Naive thymus-derived CD8-positive, alpha-beta T cell (primary cell): Measurements from ENCODE around the gene SYT14. TPM values are rescaled to one million over a fixed set of nuclear protein-coding genes. Genes with fewer than 3 reads are reported as not detected.
"Not testable (repeated sequence)": the region's sequence is repeated elsewhere in the genome, so short reads cannot be mapped to it uniquely, and the experiment has no call there.

Experiments used
- ATAC-seq, 2 donors: fragments of 150-1000 bp; cut with Tn5 transposase in 1 of 2; sonication (Bioruptor Pico), chemical (Tn5 transposase) in 1 of 2; 1 replicate in 1 of 2; 2 replicates in 1 of 2; pipeline ENCODE4 v1.10.0; 2021; ENCODE audit warnings: mild to moderate bottlenecking in 2 of 2, moderate library complexity in 2 of 2
- POLR2A ChIA-PET: fragments of 350-600 bp; sonication (Branson Sonifier 250); formaldehyde crosslinking; loops from one replicate; lab custom pipeline; 2021; ENCODE audit warnings: antibody characterized with exemption; lab: Charles Lee
- DNase-seq, 10 donors: peaks; one replicate each; pipeline versions ENCODE4 v3.0.0 to v3.0.0-alpha.2; 2020 to 2022
- H3K27ac Mint-ChIP-seq, 10 donors: one replicate each; pipeline ENCODE4 v1.8.0; 2020 to 2022; ENCODE audit warnings: mild to moderate bottlenecking in 10 of 10, mixed read lengths in 10 of 10, moderate library complexity in 4 of 10, inconsistent platforms in 1 of 10
- H3K27me3 Mint-ChIP-seq, 5 donors: one replicate each; pipeline ENCODE4 v1.8.0; 2021 to 2022; ENCODE audit warnings: mixed read lengths in 5 of 5
- H3K36me3 Mint-ChIP-seq, 3 donors: one replicate each; pipeline ENCODE4 v1.8.0; 2020 to 2022; ENCODE audit warnings: mixed read lengths in 3 of 3, mild to moderate bottlenecking in 2 of 3, inconsistent platforms in 1 of 3
- H3K4me1 Mint-ChIP-seq, 4 donors: one replicate each; pipeline ENCODE4 v1.8.0; 2021 to 2022; ENCODE audit warnings: mixed read lengths in 4 of 4
- H3K4me3 Mint-ChIP-seq, 10 donors: one replicate each; pipeline ENCODE4 v1.8.0; 2020 to 2022; ENCODE audit warnings: mild to moderate bottlenecking in 10 of 10, mixed read lengths in 10 of 10, moderate library complexity in 6 of 10, inconsistent platforms in 1 of 10
- H3K9me3 Mint-ChIP-seq, 9 donors: one replicate each; pipeline ENCODE4 v1.8.0; 2020 to 2022; ENCODE audit warnings: mixed read lengths in 9 of 9, mild to moderate bottlenecking in 3 of 9, inconsistent platforms in 1 of 9, moderate library complexity in 1 of 9
- polyA plus RNA-seq, 3 donors: library from polyadenylated mRNA; unstranded; fragments of 300-500 nt; fragmentation: Illumina TruSeq; gene quantifications; one replicate each; pipeline ENCODE4 v1.2.3, GENCODE V29; 2021
- total RNA-seq, 8 experiments: library from RNA in 2 of 8; stranded (reverse) in 2 of 8; gene quantifications; one replicate each; pipeline ENCODE4 v1.2.3 and lab custom pipeline; 2021 to 2026

SYT14 gene
- total and polyA plus RNA-seq, 5 experiments from 2014 or later = not detected

DNA sequence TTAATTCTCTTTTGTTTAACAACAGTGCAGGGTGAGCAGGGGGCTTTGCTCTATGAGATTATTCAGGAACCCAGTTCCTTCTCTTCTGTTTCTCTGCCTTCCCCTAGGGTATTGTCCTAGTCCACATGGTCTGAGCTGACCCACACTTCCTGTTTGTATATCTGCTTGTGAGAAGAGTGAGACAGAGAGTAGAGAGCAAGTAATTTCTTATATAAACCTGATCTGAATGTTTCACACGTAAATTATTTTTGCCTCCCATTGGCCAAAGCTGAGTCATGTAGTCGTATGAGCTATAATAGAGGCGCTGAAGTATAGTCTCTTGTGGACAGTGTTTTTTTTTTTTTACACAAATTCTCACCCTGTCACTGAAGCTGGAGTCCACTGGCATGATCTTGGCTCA is 160.3 kb downstream of the SYT14 start:
- Mint-ChIP-seq H3K27me3 (peaks cover 7 to 13% (median 10%) of the 10 kb centered on the region in 5 donors), H3K4me3 (no peak overlapping the region), H3K9me3 (peaks cover 0 to 3% (median 0%) of the 10 kb centered on the region in 9 donors), H3K36me3 (no peaks in the 10 kb centered on the region), H3K4me1 (no peaks in the 10 kb centered on the region), H3K27ac (no peak overlapping the region)
- no peak for ATAC-seq
- no peak for DNase-seq
- POLR2A ChIA-PET = no interaction called here

DNA sequence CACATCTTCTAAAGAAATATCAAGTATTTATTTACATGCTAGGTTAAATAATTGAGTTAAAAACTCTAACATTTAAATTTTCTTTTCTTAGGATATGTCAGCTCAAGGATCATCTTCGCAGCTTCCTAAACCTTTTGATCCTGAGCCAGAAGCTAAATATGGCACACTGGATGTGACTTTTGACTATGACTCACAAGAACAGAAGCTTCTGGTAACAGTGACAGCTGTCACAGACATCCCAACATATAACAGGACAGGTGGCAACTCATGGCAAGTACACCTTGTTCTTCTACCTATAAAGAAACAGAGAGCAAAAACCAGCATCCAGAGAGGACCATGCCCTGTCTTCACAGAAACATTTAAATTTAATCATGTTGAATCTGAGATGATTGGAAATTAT is 161.9 kb downstream of the SYT14 start:
- Mint-ChIP-seq H3K9me3 (peaks cover 0 to 3% (median 0%) of the 10 kb centered on the region in 9 donors), H3K36me3 (no peaks in the 10 kb centered on the region), H3K27ac (no peak overlapping the region), H3K27me3 (peaks cover 7 to 13% (median 10%) of the 10 kb centered on the region in 5 donors), H3K4me3 (no peak overlapping the region), H3K4me1 (no peaks in the 10 kb centered on the region)
- POLR2A ChIA-PET = no interaction called here
- ATAC-seq (no peak), DNase-seq (no peak)

DNA sequence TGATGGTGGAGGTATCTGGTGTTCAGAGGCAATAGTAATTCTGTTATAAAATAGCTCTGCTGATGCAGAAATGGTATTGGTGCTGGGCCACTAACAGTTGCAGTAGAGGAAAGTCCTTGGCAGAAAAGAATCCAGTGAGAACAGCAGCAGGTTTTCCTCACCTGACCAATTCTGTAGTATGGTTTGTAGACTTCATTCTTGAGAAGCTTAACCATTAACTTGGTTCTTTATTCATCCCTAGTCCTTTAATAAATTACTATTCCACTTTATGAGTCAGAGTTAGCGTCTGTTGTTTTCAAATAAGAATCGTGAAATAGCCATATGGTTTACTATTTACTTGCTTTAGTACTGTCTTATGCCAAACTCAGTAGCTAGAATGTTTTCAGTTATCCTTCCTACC is 166.1 kb downstream of the SYT14 start:
- POLR2A ChIA-PET = no interaction called here
- Mint-ChIP-seq H3K27me3 (peaks cover 3 to 35% (median 8%) of the 10 kb centered on the region in 5 donors), H3K4me1 (no peaks in the 10 kb centered on the region), H3K27ac (no peak overlapping the region), H3K9me3 (peaks cover 0 to 13% (median 6%) of the 10 kb centered on the region in 9 donors), H3K36me3 (peaks cover 0 to 6% (median 0%) of the 10 kb centered on the region in 3 donors), H3K4me3 (no peak overlapping the region)
- DNase-seq (no peak), ATAC-seq (no peak)

DNA sequence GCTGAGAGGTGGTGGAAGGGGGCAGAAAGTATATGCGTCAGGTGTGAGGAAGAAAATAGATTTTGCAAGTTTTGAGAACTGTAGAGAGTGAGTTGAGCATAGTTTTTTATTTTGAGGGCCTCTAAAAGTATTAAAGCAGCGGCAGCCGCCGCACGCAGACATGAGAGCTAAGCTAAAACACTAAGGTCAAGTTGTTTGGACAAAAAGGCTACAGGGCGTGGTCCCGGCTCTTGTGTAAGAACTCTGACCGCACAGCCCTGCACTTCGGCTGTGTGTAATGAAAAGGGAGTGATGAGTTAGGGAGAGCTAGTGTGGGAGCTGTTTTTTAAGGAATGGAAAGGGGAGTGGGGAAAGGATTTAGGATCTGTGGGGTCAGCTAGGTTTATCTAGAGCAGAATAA is 174.9 kb downstream of the SYT14 start:
- H3K27ac Mint-ChIP-seq, ATAC-seq, POLR2A ChIA-PET: not testable (repeated sequence)

GRCh38 chr1:210117198-210117597 is 179.2 kb downstream of the SYT14 start:
- Mint-ChIP-seq H3K4me3 (no peak overlapping the region), H3K4me1 (no peaks in the 10 kb centered on the region), H3K36me3 (peaks cover 0 to 2% (median 0%) of the 10 kb centered on the region in 3 donors), H3K9me3 (no peaks in the 10 kb centered on the region), H3K27me3 (peaks cover 0 to 3% (median 2%) of the 10 kb centered on the region in 5 donors), H3K27ac (no peak overlapping the region)
- ATAC-seq = no peak
- POLR2A ChIA-PET = no interaction called here
- DNase-seq = no peak

More for the DNA sequence above, 174.9 kb downstream of the SYT14 start:
- not testable (repeated sequence) for H3K4me3 Mint-ChIP-seq, DNase-seq, H3K36me3 Mint-ChIP-seq, H3K4me1 Mint-ChIP-seq
- peaks cover 0 to 13% (median 3%) of the 10 kb centered on the region in 5 donors for H3K27me3 Mint-ChIP-seq
- peaks cover 0 to 12% (median 6%) of the 10 kb centered on the region in 9 donors for H3K9me3 Mint-ChIP-seq

DNA sequence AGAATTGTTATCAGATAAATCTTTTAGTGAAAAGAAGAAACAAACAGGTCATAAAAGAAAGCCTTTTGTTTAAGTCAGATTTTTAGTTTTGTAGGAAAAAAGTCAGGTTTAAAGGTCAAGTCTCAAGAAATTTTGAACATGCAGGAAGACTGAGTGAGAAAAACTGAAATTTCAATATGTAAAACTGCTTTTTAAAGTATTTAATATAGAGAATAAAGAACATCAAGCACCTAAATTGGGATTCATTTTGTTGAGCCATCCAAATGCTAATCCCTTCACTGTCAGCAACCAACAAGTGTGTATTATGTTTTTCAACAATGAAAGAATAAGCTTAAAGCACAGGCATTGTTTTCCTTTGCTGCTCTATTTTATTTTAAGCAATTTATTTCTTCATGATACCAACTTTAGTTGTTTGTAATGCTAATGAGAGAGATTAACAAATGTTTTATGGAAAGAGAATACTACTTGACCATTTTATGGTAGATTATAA is 179.7 kb downstream of the SYT14 start:
- POLR2A ChIA-PET = no interaction called here
- ATAC-seq (no peak), DNase-seq (no peak)
- Mint-ChIP-seq H3K27ac (no peak overlapping the region), H3K36me3 (peaks cover 0 to 2% (median 0%) of the 10 kb centered on the region in 3 donors), H3K4me3 (no peak overlapping the region), H3K9me3 (no peaks in the 10 kb centered on the region), H3K27me3 (peaks cover 0 to 3% (median 2%) of the 10 kb centered on the region in 5 donors), H3K4me1 (no peaks in the 10 kb centered on the region)

- POLR2A ChIA-PET = no interaction called here
- H3K9me3 Mint-ChIP-seq = peaks cover 0 to 2% (median 0%) of the 10 kb centered on the region in 9 donors
- no peak overlapping the region for H3K4me3 Mint-ChIP-seq
- H3K4me1 Mint-ChIP-seq = no peaks in the 10 kb centered on the region
- peaks cover 0 to 10% (median 6%) of the 10 kb centered on the region in 5 donors for H3K27me3 Mint-ChIP-seq
- peaks cover 0 to 2% (median 0%) of the 10 kb centered on the region in 3 donors for H3K36me3 Mint-ChIP-seq
- ATAC-seq = no peak
- DNase-seq = no peak
- no peak overlapping the region for H3K27ac Mint-ChIP-seq
Observed at GRCh38 chr1:210123383-210123782, 185.4 kb downstream of the SYT14 start.

DNA sequence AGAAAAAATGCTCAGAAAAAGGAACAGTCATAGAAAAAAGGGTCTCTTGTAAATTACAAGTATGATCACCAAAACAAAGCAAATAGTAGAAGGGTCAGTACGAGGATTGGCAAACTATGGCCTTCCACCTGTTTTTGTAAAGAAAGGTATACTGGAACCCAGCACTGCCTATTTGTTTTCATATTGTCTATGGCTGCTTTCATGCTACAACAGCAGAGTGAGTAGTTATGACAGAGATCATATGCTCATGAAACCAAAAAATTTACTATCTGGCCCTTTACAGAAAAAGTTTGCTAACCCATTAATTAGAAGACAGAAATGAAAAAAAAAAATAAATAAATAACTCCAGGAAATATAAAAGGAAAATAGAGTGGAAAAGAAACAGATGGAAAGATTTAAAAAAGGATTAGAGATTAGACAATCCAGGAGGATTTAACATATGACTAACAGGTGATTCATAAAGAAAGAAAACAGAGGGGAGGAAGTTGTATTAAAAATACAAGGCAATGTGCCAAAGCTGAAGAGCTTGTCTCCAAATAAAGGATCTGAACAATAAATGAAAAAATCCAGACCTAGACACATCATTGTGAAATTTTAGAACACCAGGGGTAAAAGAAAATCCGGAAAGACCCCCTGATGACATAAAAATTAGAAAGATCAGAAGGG is 186.0 kb downstream of the SYT14 start:
- H3K4me3 Mint-ChIP-seq = no peak overlapping the region
- peaks cover 0 to 2% (median 0%) of the 10 kb centered on the region in 3 donors for H3K36me3 Mint-ChIP-seq
- H3K4me1 Mint-ChIP-seq = no peaks in the 10 kb centered on the region
- DNase-seq = no peak
- no peak for ATAC-seq
- POLR2A ChIA-PET = no interaction called here
- peaks cover 0 to 10% (median 4%) of the 10 kb centered on the region in 5 donors for H3K27me3 Mint-ChIP-seq
- no peak overlapping the region for H3K27ac Mint-ChIP-seq
- H3K9me3 Mint-ChIP-seq = peaks cover 0 to 2% (median 0%) of the 10 kb centered on the region in 9 donors

DNA sequence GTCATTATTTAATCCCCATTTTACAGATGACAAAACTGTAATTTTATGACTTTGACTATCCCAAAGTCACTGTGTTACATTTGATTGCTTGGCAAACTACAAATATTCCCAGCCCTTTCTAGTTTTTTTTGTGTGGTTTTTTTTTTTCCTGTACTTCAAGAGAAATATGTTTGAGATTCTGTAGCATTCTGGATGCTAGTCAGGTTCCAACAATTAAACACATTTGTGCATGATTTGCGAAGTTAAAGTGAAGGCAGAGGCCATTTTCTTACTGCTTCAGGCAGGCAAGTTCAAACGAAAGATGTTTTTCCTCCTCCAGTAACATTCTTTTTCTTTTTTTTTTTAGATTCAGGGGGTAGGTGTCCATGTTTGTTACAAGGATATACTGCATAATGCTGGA is 186.7 kb downstream of the SYT14 start:
- H3K36me3 Mint-ChIP-seq = peaks cover 0 to 2% (median 0%) of the 10 kb centered on the region in 3 donors
- DNase-seq (no peak), ATAC-seq (no peak)
- peaks cover 0 to 2% (median 0%) of the 10 kb centered on the region in 9 donors for H3K9me3 Mint-ChIP-seq
- H3K27me3 Mint-ChIP-seq = peaks cover 0 to 10% (median 3%) of the 10 kb centered on the region in 5 donors
- H3K27ac Mint-ChIP-seq = no peak overlapping the region
- POLR2A ChIA-PET = no interaction called here
- no peak overlapping the region for H3K4me3 Mint-ChIP-seq
- no peaks in the 10 kb centered on the region for H3K4me1 Mint-ChIP-seq

DNA sequence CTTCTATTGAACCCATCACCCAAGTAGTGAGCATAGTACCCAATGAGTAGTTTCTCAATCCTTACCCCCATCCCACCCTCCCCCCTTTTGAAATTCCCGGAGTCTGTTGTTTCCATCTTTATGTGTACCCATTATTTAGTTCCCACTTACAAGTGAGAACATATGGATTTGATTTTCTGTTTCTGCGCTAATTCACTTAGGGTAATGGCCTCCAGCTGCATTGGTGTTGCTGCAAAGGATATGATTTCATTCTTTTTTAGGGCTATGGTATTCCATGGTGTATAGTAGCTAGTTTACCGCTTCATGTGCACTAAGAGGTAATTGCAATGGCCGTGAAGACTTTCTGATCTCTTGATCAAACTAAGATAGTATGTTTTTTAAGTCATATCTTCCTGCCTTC is 187.1 kb downstream of the SYT14 start:
- Mint-ChIP-seq H3K9me3 (peaks cover 0 to 2% (median 0%) of the 10 kb centered on the region in 9 donors), H3K36me3 (peaks cover 0 to 2% (median 0%) of the 10 kb centered on the region in 3 donors), H3K27me3 (peaks cover 0 to 10% (median 3%) of the 10 kb centered on the region in 5 donors), H3K27ac (no peak overlapping the region), H3K4me1 (no peaks in the 10 kb centered on the region), H3K4me3 (no peak overlapping the region)
- DNase-seq (no peak), ATAC-seq (no peak)
- POLR2A ChIA-PET = no interaction called here

GRCh38 chr1:210129092-210129491 is 191.1 kb downstream of the SYT14 start:
- POLR2A ChIA-PET = no interaction called here
- ATAC-seq (no peak), DNase-seq (no peak)
- Mint-ChIP-seq H3K27me3 (peaks cover 4 to 12% (median 8%) of the 10 kb centered on the region in 5 donors), H3K4me1 (no peaks in the 10 kb centered on the region), H3K36me3 (no peaks in the 10 kb centered on the region), H3K9me3 (peaks cover 0 to 13% (median 0%) of the 10 kb centered on the region in 9 donors), H3K4me3 (no peak overlapping the region), H3K27ac (no peak overlapping the region)

DNA sequence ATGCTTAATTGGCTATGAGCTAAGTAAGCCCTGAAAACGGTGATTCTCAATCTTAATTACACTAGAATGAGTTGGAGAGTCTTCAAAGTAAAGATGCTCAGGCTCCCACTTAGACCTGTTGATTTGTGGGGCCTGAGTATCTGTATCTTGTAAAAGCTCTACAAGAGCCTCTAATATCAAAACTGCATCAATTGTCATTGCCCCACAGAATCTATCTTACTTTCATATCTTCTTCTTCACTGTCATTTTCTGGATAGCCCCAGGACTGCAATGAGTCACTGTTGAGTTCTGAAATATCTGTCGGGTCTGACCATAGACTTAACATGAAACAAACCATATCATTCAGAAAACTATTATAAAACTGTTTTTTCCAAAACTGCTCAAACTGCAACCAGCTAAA is 191.7 kb downstream of the SYT14 start:
- Mint-ChIP-seq H3K9me3 (peaks cover 0 to 13% (median 0%) of the 10 kb centered on the region in 9 donors), H3K4me1 (no peaks in the 10 kb centered on the region), H3K36me3 (no peaks in the 10 kb centered on the region), H3K27ac (no peak overlapping the region), H3K27me3 (peaks cover 4 to 10% (median 8%) of the 10 kb centered on the region in 5 donors), H3K4me3 (no peak overlapping the region)
- POLR2A ChIA-PET = no interaction called here
- ATAC-seq = no peak
- no peak for DNase-seq

DNA sequence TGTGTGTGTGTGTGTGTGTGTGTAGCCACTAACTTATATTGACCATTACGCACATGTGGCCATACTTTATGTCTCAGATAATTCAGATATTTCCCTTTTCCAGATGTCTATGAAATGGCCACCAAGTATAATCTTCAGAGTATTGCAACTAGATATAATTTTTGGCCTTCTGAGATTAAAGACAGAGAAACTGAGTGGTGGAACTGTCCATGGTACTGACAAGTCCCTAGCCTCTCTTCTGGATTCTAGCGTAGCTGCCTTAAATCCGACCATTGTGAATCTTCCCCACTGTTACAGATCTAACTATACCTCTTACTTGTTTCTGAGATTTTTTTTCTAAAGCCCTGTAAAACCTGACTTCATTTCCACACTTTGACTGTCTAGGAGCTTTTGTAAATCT is 194.6 kb downstream of the SYT14 start:
- no peaks in the 10 kb centered on the region for H3K4me1 Mint-ChIP-seq
- ATAC-seq = no peak
- peaks cover 0 to 31% (median 0%) of the 10 kb centered on the region in 9 donors for H3K9me3 Mint-ChIP-seq
- no peak for DNase-seq
- no peak overlapping the region for H3K4me3 Mint-ChIP-seq
- POLR2A ChIA-PET = no interaction called here
- no peaks in the 10 kb centered on the region for H3K36me3 Mint-ChIP-seq
- peak overlapping the region in 1 of 10 donors; percentile 24 for H3K27ac Mint-ChIP-seq
- peaks cover 6 to 25% (median 12%) of the 10 kb centered on the region in 5 donors for H3K27me3 Mint-ChIP-seq
